Suprapubic skin (tissue), 4 donors: ENCODE data around the gene MCFD2.

Experiments used
- CTCF ChIP-seq, 2 donors: fragments of 200-600 bp in 1 of 2; fragments of 450-650 bp in 1 of 2; sonication (generic) in 1 of 2; IDR thresholded peaks; one replicate each; pipeline ENCODE4 v1.5.1; 2016 to 2019; ENCODE audit warnings: antibody characterized with exemption in 2 of 2, mild to moderate bottlenecking in 1 of 2, moderate library complexity in 1 of 2
- EP300 ChIP-seq: sonication (generic); formaldehyde crosslinking; IDR thresholded peaks from one replicate; pipeline ENCODE4 v1.6.1; 2017; ENCODE audit warnings: antibody characterized with exemption
- POLR2AphosphoS5 ChIP-seq, 3 donors: sonication (generic); formaldehyde crosslinking; IDR thresholded peaks; one replicate each; pipeline ENCODE4 v1.6.1; 2017; ENCODE audit warnings: antibody characterized with exemption in 3 of 3

- TF ChIP-seq POLR2AphosphoS5 (IDR thresholded peaks at IDR 0.05) (no peak), CTCF (IDR thresholded peaks at IDR 0.05) (no peak), EP300 (no peak)
These were observed 7.0 kb upstream of the MCFD2 start for GRCh38 chr2:46922606-46923005.
